Activated CD4-positive, alpha-beta T cell treated with anti-CD3 and anti-CD28 coated beads, Interleukin-2, amount 50 U/mL, for 48 hours (primary cell): ENCODE data around the gene ZNF892.
A peak's percentile ranks its signal among the peaks of the same experiment; 100 is the strongest.

Experiments used
- DNase-seq, 2 experiments: peaks; one replicate each; pipeline ENCODE4 v3.0.0-alpha.2; 2020

Gene ZNF892

DNA sequence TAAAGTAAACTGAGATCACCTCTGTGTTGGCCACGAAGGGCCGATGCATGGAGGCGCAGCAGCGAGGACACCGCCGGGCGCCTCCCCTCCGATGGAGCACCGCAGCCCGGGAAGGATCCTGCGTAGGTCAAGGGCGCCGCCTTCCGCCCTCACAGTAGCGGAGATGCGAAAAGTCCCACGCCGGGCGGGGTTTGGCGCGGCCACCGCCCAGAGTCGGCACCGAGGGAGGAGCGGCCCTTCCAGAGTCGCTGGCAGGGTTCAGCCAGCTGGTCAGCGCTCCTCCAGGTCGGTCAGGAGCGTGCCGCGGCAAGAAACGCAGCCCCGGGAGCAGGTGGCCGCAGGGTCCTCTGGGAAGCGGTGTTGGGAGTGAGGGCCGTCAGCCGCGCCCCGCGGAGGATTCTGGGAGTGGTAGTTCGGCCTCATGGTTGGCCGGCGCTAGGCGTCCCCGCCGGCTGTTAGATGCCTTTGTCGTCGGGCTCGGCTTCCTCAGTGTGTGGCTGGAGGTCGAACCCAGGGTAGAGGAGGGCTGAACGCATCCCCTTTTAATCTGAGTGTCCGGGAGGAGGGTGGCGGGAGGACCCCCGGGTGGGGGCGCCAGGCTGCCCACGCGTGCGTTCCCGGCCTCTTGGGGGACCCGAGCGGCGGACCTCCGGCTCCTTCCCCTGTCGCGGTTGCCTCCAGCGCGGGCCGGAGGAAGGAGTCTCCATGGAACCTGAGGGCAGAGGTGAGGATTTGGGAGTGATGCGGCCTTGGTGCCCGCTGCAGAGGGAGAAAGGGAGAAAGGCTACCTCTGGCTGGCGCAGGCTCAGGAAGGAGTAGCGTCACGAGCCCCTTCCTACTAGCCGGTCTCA is at the start of gene ZNF892:
TSS of gene ZNF892 (plus strand) at position 411 of the 851 bp plus-strand sequence. CDS start at position 706, 295 bp downstream.
- DNase-seq: peak; percentile 84 to 89

DNA sequence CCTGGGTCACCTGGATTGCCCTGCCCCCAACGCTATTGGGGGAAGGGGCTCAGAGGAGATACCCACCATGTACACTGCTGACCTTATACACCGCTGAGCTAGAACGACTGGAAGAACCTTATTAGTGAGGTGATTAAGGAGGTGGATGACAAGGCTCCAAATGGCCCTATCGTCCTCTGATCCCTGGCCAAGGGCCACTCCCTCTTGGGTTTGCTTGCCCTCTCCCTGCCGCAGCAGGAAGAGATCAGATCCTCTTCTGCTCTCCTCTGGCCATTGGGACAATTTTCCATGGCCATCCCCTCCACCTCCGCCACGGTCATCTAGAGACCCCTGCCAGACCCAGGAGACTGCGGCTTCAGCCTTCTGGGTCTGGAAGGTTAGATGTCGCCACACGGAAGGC is 48.9 kb upstream of the ZNF892 start:
- DNase-seq: no peak

DNA sequence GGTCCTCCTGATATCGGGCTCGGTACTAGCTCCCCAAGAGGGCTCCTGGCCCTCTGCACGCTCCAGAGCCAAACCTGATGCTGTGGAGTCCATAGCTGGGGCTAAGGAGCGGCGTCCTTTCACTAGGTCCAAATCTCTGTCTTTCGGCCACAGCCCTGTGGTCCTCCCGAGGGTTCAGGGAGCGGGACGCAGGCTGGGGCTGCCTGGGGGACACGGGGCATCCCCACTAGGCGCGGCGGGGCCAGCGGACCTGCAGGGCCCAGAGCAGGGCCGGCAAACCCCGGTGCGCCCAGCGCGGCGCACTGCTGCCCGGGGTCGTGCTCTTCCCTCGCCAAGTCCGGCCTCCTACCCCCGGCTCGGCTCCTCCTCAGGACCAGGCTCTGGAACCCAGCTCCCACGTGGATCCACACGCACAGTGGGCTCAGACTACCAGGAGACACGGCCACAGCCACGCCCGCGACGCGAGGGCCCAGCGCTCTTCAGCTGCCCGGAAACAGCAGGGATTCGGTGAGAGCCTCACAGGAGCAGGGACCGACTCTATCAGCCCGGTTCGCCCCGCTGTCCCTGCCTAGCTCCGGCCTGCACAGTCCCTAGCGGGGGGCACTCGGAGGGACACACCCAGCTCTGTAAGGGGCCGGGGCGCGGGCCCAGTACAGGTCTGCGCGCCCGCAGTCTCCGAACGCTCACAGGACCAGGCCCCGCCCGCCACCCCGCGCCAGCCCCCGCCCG is 48.3 kb upstream of the ZNF892 start:
- DNase-seq: peak; percentile 30 to 42

DNA sequence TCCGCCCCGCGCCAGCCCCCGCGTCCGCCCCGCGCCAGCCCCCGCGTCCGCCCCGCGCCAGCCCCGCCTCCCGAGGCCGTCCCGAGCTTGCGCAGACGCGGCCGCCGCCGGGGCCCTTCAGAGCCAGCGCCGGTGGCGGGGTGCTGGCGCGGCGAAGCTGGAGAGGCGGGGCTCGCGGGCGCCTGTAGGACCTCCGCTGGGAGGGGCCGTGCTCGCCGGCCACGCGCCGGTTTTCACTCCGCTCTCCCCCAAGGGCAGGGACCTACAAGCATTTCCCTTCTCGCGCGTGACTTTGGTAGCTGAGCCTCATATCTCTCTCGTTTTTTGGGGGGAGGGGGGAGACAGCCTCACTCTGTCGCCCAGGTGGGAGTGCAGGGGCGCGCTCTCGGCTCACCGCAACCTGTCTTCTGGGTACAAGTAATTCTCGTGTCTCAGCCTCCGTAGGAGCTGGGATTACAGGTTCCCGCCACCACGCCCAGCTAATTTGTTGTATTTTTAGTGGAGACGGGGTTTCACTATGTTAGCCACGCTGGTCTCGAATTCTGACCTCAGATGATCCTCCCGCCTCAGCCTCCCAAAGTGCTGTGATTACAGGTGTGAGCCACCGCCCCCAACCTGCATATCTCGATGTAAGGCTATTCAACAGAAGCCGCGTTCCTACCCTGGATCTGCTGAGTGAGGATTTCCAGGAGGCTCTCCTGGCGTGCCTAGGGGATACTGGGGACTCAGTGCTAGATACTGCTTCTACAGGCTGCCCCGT is 47.5 kb upstream of the ZNF892 start, which contains the start of gene ZNF514:
TSS of gene ZNF514 (minus strand) at position 159 of the 760 bp plus-strand sequence. CDS start 6,595 bp downstream, outside the sequence.
- peak; percentile 70 to 77 for DNase-seq

DNA sequence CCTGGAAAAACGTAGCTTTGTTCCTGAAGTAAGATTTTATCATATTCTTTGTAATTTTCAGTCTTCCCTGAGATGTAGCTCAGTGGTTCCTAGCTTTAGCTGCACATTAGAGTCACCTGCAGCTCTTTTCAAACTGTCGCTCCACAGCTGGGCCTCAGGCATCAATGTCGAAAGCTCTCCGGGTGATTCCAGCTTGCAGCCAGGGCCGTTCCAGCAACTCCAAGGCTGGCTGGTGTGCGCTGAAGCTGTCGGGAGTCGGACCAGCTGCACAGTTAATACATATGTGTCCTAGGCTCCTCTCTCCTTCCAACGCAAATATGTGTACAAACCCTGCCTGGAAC is 42.3 kb upstream of the ZNF892 start:
- no peak for DNase-seq

DNA sequence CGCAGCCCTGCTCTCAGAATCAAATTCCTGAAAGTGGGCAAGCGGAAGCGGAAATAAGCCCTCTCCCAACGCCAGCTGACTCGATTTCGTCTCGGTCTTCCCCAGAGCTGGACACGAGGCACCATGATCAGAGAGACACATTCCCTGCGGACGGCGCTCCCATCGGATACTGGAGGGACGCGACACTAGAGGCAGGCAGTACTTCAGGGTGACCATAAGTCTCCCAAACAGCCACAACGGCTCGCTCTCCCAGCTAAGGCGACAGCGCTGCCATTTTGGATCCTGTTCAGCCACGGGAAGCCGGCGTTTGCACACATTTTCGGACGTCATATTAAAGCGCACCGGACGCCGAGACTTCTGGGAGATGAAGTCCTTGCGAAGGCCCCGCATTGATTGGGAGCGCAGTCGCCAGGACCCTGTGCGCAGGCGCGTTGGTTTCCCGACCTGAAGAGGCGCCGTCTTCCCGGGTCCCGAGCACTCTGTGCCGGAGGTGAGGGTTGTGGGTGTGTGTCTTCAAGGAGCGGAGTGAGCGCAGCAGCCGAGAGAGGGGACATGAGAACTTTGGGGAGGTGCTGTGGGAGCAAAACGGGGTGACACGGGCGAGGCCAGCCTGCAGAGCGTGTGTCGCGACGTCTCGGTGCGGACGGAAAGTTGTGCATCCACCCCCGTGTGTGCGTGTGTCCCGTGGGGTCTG is 41.8 kb upstream of the ZNF892 start, which contains the start of gene ZNF2:
TSS of gene ZNF2 (plus strand) at position 439 of the 694 bp plus-strand sequence. CDS start 10,418 bp downstream, outside the sequence.
- peak; percentile 96 to 97 for DNase-seq

DNA sequence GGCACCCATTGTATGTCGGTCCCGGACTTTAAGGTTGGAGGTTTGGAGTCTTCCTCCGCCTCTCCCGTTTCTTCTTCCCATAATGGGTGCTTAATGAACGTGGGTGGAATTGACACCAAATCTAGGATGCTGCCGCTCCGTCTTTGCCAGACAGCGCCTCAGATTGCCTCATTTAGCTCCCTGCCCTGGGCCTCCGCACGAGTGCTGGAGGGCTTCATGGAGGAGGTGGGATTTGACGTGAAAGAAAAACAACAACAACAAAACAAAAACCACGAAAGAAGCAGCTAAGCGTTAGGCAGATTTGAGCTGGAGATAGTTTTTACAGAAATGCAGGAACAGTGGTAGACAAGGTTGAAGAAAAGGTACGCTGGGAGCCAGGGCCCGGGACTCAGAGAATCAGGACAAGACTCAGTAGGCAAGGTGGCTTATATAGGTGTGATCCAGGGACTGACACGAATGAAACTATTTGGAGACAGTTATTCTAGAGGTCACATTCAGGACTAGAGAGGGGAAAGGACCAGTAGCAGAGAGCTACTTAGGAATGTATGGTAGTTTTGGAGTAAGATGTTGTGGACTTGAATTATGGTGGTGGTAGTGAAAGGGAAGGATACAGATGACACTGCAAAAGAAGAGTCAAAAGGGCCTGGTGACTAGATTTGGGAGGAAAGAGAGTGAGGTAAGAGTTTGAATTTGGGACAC is 41.1 kb upstream of the ZNF892 start:
- DNase-seq: no peak

DNA sequence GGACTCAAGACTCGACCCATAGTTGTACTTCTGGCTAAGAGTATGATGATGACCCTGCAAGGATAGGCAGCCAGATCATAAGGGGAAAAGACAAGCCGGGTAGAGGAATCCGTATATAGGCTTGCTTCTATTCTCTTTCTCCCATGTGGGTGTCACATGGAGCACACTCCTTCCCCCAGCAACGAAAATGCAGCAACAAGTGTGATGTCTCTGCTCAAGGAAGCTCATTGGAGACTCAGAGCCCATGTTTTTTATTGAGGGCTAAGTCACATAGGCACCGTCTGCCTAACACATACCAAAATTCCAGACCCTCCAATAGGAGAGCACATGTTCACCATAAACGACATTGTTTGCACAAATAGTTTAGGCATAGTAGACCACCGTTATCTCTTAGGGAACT is 35.4 kb upstream of the ZNF892 start:
- DNase-seq: no peak

DNA sequence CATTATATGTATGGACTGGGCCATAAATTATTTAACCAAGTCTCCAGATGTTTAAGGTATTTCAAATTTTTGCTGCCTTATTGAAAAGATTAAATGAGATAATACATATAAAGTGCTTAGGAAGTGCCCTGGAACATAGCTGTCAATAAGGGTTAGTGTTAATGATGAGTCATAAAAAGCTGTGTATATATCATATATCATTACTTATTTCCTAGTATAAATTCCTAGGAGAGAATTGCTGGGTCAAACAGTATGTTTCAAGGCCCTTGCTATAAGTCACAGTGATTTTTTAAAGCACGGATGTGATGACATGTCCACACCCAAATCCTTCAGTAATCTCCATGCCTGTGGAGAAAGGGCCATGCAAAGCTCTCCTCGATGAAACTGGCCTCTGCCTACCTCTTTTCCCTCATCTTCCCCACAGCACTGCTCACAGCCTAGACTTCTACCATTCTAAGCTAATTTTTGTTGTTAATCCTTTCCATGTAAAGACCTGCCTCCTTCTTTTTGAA is 33.2 kb upstream of the ZNF892 start:
- no peak for DNase-seq

DNA sequence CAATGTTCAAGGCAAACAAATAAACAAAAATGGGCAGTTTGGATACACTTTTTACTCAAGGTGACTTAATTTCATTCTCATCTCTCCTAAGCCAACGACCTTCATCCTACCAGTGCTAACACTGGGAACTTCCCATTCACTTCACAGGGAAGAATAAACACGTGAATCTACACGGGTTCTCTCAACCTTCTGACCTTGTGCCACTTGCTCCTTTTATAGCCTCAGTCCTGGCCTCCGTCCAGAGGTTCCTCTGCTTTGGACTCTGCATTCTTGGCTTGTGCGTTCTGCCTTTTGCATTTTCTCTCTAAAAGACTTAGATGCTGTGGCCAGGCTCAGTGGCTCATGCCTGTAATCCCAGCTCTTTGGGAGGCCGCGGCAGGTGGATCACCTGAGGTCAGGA is 27.9 kb upstream of the ZNF892 start:
- no peak for DNase-seq

DNA sequence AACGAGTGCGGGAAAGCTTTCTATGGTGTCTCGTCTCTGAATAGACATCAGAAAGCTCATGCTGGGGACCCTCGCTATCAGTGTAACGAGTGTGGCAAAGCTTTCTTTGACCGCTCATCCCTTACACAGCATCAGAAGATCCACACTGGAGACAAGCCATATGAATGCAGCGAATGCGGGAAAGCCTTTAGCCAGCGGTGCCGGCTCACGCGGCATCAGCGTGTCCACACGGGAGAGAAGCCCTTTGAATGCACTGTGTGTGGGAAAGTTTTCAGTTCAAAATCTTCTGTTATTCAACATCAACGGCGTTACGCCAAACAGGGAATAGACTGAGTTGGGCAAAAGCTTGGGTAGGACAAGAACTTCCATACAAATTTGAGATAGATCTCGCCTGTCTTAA is 25.5 kb upstream of the ZNF892 start:
- DNase-seq: no peak

DNA sequence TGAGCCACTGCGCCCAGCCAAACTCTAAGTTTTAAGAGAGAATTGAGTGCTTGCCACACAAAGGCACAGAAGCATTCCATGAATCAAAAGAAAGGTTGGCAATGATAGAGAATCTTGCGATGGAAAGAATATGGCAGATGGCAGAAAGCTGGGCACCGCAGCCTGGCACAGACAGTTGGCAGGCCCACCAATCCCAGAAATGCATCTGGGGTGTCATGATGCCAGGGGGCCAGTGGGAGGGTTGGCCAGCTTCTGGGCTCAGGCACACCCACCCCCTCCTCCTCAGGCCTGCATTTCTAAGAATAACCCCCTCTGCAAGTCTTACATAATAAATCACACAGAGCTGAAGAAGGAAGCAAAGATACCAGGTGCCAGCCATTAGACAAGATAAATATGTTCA is 22.1 kb upstream of the ZNF892 start:
- no peak for DNase-seq

DNA sequence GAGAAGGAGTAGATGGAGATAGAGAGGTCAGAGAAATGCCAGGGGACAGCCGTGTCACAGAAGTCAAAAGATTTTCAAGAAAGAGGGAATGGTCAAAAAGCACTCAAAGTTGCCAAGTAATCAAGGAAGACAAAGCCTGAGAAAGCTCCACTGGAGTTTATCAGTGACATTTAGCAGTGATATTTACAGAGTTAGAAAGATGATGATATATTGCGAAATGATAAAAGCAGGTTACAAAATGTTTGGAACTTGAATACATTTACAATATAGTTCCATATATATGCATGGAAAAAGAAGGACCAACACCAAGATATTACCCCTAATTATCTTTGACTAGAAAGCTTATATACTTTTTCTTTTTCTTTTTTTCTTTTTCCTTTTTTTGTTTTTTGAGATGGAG is 21.3 kb upstream of the ZNF892 start:
- no peak for DNase-seq

DNA sequence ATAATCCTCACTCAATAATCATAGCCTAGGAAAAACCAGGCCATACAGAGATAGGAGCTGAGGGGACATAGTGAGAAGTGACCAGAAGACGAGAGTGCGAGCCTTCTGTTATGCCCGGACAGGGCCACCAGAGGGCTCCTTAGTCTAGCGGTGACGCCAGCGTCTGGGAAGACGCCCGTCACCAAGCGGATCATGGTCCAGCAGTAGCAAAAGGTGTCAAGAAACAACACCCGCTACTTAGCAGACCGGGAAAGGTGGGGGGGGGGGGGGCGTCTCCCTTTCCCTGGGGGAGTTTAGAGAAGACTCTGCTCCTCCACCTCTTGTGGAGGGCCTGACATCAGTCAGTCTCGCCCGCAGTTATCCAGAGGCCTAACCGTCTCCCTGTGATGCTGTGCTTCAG is 14.4 kb upstream of the ZNF892 start:
- peak; percentile 60 to 67 for DNase-seq

DNA sequence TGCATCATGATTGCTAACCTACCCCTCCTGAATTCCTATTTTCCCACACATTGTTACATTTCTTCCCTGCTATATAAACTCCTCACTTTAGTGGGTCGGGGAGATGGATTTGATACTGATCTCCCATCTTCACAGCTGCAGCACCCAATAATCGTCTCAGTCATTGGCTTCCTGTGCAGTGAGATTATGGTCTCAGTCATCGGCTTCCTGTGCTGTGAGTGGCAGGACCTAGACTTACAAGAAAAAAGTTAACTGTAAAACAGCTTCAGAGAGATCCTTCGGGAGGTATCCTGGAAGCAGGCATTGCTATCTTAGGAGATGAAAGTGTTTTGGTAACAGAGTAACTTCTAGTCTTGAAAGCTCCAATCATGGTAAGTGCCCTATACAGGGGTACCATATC is 3.4 kb upstream of the ZNF892 start:
- no peak for DNase-seq

DNA sequence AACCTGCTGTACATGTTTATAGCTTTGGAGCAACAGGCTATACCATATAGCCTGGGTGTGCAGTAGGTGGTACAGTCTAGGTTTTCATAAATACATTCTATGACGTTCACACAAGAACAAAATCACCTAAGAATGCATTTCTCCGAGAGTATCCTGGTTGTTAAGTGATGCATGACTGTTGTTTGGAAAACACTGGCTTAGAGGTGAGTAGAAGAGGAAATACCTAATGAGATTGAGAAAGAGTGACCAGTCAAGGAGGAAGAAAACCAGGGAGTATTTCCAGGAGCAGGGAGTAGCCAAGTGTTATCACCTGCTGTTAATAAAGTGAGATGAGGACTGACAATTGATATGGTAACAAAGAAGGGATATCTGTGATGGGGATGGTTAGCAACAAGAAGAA is 2.9 kb upstream of the ZNF892 start:
- DNase-seq: no peak

DNA sequence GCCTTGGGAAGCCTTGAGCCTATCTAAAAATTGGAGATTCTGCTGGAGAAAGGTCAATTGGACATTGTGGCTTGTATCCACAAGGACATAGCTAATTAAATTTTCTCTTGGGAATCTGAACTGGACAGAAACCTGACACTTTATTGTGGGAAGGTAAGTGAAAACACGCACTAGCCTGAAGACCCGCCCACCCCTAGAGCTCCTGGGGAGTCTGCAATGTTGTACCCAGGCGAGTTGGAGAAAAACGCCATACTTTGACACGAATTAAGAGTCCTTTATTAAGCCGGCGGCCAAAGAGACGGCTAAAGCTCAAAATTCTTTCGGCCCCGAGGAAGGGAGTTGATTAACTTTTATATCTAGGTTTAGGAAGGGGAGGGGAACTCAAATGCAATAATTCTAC is 1.2 kb upstream of the ZNF892 start:
- DNase-seq: no peak

DNA sequence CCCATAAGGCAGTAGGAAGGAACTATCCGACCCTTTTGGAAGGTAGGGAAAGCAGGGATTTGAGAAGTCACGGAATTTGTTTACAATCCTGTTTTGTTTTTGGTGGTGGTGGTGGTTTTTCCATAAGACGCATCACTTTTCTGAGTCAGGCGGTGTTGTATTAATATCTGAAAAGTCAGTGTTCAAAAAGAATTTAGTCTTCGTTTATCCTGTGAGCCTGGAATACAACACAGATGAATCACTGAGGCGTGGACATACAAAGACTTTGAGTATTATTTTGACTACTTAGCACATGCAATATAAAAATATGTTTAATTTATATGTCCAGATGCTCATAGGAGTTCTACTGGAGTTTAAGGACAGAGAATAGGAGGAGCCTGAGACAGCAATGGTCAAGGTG is 785 bp downstream of the ZNF892 start:
- no peak for DNase-seq

DNA sequence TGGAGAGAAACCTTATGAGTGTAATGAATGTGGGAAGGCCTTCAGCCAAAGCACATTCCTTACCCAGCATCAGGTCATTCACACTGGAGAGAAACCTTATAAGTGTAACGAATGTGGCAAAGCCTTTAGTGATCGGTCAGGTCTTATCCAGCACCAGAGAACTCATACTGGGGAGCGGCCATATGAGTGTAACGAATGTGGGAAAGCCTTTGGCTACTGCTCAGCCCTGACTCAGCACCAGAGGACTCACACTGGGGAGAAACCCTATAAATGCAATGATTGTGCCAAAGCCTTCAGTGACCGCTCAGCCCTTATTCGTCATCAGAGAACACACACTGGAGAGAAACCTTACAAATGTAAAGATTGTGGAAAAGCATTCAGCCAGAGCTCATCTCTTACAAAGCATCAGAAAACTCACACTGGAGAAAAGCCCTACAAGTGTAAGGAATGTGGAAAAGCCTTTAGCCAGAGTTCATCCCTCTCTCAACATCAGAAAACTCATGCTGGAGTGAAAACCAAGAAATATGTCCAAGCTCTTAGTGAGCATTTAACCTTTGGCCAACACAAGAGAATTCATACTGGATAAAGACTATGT is 7.8 kb downstream of the ZNF892 start:
- DNase-seq: no peak

DNA sequence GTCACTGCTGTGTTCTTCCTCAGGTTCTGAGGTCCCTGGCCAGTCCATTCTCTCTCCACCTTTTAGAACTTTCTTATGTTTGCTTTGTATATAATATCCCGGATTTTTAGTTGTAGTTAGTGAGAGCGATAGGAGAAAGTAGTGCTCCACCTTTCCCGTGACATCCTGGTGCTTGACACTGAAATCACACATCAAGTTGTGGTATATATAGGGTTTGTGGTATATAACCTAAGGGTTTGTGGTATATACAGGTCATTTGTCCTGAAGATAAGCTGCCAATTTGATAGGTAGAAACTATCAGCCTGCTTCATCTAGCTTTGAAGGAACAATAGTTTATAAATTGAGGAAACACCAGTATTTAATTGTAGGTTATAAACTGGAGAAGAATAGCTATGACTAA is 13.1 kb downstream of the ZNF892 start:
- DNase-seq: no peak

DNA sequence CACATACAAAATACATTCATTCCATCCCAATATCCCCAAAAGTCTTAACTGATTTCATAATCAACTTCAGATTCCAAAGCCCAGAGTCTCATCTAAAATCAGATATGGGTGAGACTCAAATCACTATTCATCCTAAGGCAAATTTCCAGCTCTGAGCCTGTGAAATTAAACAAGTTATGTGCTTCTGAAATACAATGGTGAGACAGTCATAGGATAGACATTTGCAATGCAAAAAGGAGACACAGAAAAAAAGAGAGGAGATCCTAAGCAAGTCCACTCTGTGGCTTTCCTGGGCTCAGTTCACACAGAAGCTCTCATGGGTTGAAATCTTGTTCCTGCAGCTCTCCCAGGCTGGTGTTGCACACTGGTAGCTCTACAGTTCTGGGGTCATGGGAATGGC is 18.3 kb downstream of the ZNF892 start:
- no peak for DNase-seq
